H9 (cell line): ENCODE measurements around the gene TIMM10. TPM values are rescaled to one million over a fixed set of nuclear protein-coding genes. Genes with fewer than 3 reads are reported as not detected.

Source experiments
- DNase-seq: peaks from one replicate; pipeline ENCODE4 v3.0.0-alpha.2; 2017
- H2AFZ ChIP-seq: one replicate; pipeline ENCODE4 v1.6.1; 2013; ENCODE audit warnings: mild to moderate bottlenecking, low read length, control low read depth, moderate library complexity
- H2AK5ac ChIP-seq: 2 replicates; pipeline ENCODE4 v1.6.1; 2013; ENCODE audit warnings: low read length, control low read depth, mixed read lengths; ENCODE audit not compliant: insufficient read length
- H2BK120ac ChIP-seq: one replicate; pipeline ENCODE4 v1.6.1; 2013; ENCODE audit warnings: low read depth, mild to moderate bottlenecking, low read length, control low read depth, inconsistent platforms; ENCODE audit not compliant: poor library complexity, severe bottlenecking
- H2BK12ac ChIP-seq: 2 replicates; pipeline ENCODE4 v1.6.1; 2013; ENCODE audit warnings: low read length, control low read depth, mixed read lengths, low read depth; ENCODE audit not compliant: insufficient read length
- H2BK15ac ChIP-seq: 2 replicates; pipeline ENCODE4 v1.6.1; 2013; ENCODE audit warnings: low read depth, low read length, control low read depth
- H2BK20ac ChIP-seq: one replicate; pipeline ENCODE4 v1.6.1; 2013; ENCODE audit warnings: low read depth, mild to moderate bottlenecking, low read length, control low read depth, inconsistent platforms; ENCODE audit not compliant: poor library complexity, severe bottlenecking
- H2BK5ac ChIP-seq: 2 replicates; pipeline ENCODE4 v1.6.1; 2013; ENCODE audit warnings: low read length, control low read depth, mixed read lengths; ENCODE audit not compliant: insufficient read length
- H3K14ac ChIP-seq: 2 replicates; pipeline ENCODE4 v1.6.1; 2013; ENCODE audit warnings: low read length, control low read depth; ENCODE audit not compliant: insufficient read depth
- H3K18ac ChIP-seq: 2 replicates; pipeline ENCODE4 v1.6.1; 2013; ENCODE audit warnings: low read depth, mild to moderate bottlenecking, mixed read lengths, low read length, control low read depth; ENCODE audit not compliant: insufficient read length
- H3K23ac ChIP-seq: 2 replicates; pipeline ENCODE4 v1.6.1; 2013; ENCODE audit warnings: low read length, control low read depth, mixed read lengths, low read depth; ENCODE audit not compliant: insufficient read length
- H3K23me2 ChIP-seq: 2 replicates; pipeline ENCODE4 v1.6.1; 2013; ENCODE audit warnings: low read depth, mild to moderate bottlenecking, mixed read lengths, low read length, control low read depth; ENCODE audit not compliant: insufficient read length, poor library complexity, severe bottlenecking
- H3K27ac ChIP-seq: 2 replicates; pipeline ENCODE4 v1.5.1; 2013; ENCODE audit warnings: low read length, control low read depth, mixed read lengths, low read depth; ENCODE audit not compliant: insufficient read length
- H3K27me3 ChIP-seq: 2 replicates; pipeline ENCODE4 v1.6.1; 2013; ENCODE audit warnings: low read length, control low read depth, inconsistent platforms; ENCODE audit not compliant: insufficient read depth
- H3K4ac ChIP-seq: 2 replicates; pipeline ENCODE4 v1.6.1; 2013; ENCODE audit warnings: low read depth, mild to moderate bottlenecking, control low read depth, inconsistent platforms, low read length, moderate library complexity
- H3K4me1 ChIP-seq: 2 replicates; pipeline ENCODE4 v1.6.1; 2013; ENCODE audit warnings: low read length, control low read depth, inconsistent platforms; ENCODE audit not compliant: insufficient read depth
- H3K4me2 ChIP-seq: 2 replicates; pipeline ENCODE4 v1.6.1; 2013; ENCODE audit warnings: low read length, control low read depth, mixed read lengths; ENCODE audit not compliant: insufficient read length, insufficient read depth
- H3K56ac ChIP-seq: 2 replicates; pipeline ENCODE4 v1.6.1; 2013; ENCODE audit warnings: low read depth, mild to moderate bottlenecking, mixed read lengths, low read length, control low read depth; ENCODE audit not compliant: insufficient read length
- H3K79me1 ChIP-seq: 2 replicates; pipeline ENCODE4 v1.6.1; 2013; ENCODE audit warnings: low read depth, mild to moderate bottlenecking, moderate library complexity, low read length, control low read depth, inconsistent platforms; ENCODE audit not compliant: insufficient read depth, poor library complexity, severe bottlenecking
- H3K79me2 ChIP-seq: 2 replicates; pipeline ENCODE4 v1.6.1; 2013; ENCODE audit warnings: low read length, control low read depth, inconsistent platforms; ENCODE audit not compliant: insufficient read depth
- H3K9ac ChIP-seq: 2 replicates; pipeline ENCODE4 v1.6.1; 2013; ENCODE audit warnings: low read length, control low read depth, mixed read lengths; ENCODE audit not compliant: insufficient read length; ENCODE audit errors: extremely low read depth
- H3K9me3 ChIP-seq: one replicate; pipeline ENCODE4 v1.6.1; 2013; ENCODE audit warnings: low read depth, low read length, inconsistent platforms; ENCODE audit not compliant: control insufficient read depth
- H3T11ph ChIP-seq: one replicate; pipeline ENCODE4 v1.6.1; 2013; ENCODE audit warnings: mild to moderate bottlenecking, low read length, control low read depth, inconsistent platforms
- H4K20me1 ChIP-seq: one replicate; pipeline ENCODE4 v1.6.1; 2013; ENCODE audit not compliant: control insufficient read depth, insufficient read length, insufficient read depth
- H4K5ac ChIP-seq: 2 replicates; pipeline ENCODE4 v1.6.1; 2013; ENCODE audit warnings: low read depth, mild to moderate bottlenecking, mixed read lengths, low read length, control low read depth; ENCODE audit not compliant: insufficient read length
- H4K8ac ChIP-seq: replicated peaks from 2 replicates; pipeline ENCODE4 v1.6.1; 2013; ENCODE audit warnings: low read length, control low read depth, mixed read lengths, low read depth; ENCODE audit not compliant: insufficient read length
- H4K91ac ChIP-seq: 2 replicates; pipeline ENCODE4 v1.6.1; 2013; ENCODE audit warnings: low read depth, mild to moderate bottlenecking, moderate library complexity, mixed read lengths, low read length, control low read depth; ENCODE audit not compliant: insufficient read length
- H3K27ac Mint-ChIP-seq, 3 experiments: 2 replicates in 2 of 3; 3 replicates in 1 of 3; pipeline ENCODE4 v1.8.0; 2020 to 2021; ENCODE audit warnings: mixed read lengths in 3 of 3, mild to moderate bottlenecking in 1 of 3, moderate library complexity in 1 of 3
- H3K27me3 Mint-ChIP-seq: 2 replicates; pipeline ENCODE4 v1.8.0; 2021; ENCODE audit warnings: low read depth, mild to moderate bottlenecking, moderate library complexity, mixed read lengths
- H3K36me3 Mint-ChIP-seq, 3 experiments: 2 replicates in 2 of 3; 3 replicates in 1 of 3; pipeline ENCODE4 v1.8.0; 2020 to 2021; ENCODE audit warnings: low read depth in 3 of 3, mixed read lengths in 3 of 3; ENCODE audit not compliant: insufficient read depth in 1 of 3
- H3K4me1 Mint-ChIP-seq, 2 experiments: 2 replicates each; pipeline ENCODE4 v1.8.0; 2020; ENCODE audit warnings: mixed read lengths in 2 of 2
- H3K4me3 Mint-ChIP-seq, 2 experiments: 2 replicates in 1 of 2; 3 replicates in 1 of 2; pipeline ENCODE4 v1.8.0; 2020 to 2021; ENCODE audit warnings: mild to moderate bottlenecking in 2 of 2, mixed read lengths in 2 of 2, moderate library complexity in 1 of 2
- H3K9me3 Mint-ChIP-seq, 2 experiments: 2 replicates in 1 of 2; 3 replicates in 1 of 2; pipeline ENCODE4 v1.8.0; 2020; ENCODE audit warnings: mild to moderate bottlenecking in 2 of 2, mixed read lengths in 2 of 2, moderate library complexity in 1 of 2
- WGBS: extraction: QIAGEN DNeasy Blood & Tissue Kit; methylation state at CpG from one replicate; pipeline ENCODE4 v1.1.7; 2013; ENCODE audit warnings: missing lambda C conversion rate, low lambda C conversion rate, mixed read lengths; ENCODE audit not compliant: insufficient read length; ENCODE audit errors: extremely low coverage; 5-methylcytosine and 5-hydroxymethylcytosine counted together
- total RNA-seq: library from RNA; stranded (reverse); gene quantifications from 2 replicates; pipeline ENCODE4 v1.2.1, GENCODE V29; 2021
- TF ChIP-seq, protein P1 (sequence below): fragments of 200-600 bp; sonication (generic); conservative IDR thresholded peaks from 3 replicates; pipeline ENCODE4 v1.8.0; 2021; ENCODE audit warnings: antibody characterized with exemption, mild to moderate bottlenecking

The TIMM10 gene
- total RNA-seq, 1 experiment from 2014 or later = 130 TPM

- Histone ChIP-seq H4K20me1 (no peaks in the 10 kb centered on the region), H3K14ac (no peak overlapping the region; the same call in 1 of the 2 replicates), H3K79me2 (no peaks in the 10 kb centered on the region), H3K27ac (no peak overlapping the region), H3K4me1 (no peaks in the 10 kb centered on the region; the same call in 1 of the 2 replicates), H3K27me3 (no peaks in the 10 kb centered on the region; the same call in 1 of the 2 replicates), H3K56ac (no peak overlapping the region), H3T11ph (no peak overlapping the region), H3K4ac (no peak overlapping the region), H2BK15ac (no peak overlapping the region), H3K79me1 (no peaks in the 10 kb centered on the region), H3K23me2 (peaks cover 8% of the 10 kb centered on the region), H4K5ac (no peak overlapping the region), H2BK120ac (no peak overlapping the region), H3K9ac (no peak overlapping the region), H3K23ac (no peak overlapping the region), H4K8ac (no peak overlapping the region), H2BK5ac (no peak overlapping the region), H2AFZ (no peak overlapping the region), H3K18ac (no peak overlapping the region), H2BK20ac (no peak overlapping the region), H3K9me3 (no peaks in the 10 kb centered on the region), H4K91ac (no peak overlapping the region), H2AK5ac (no peak overlapping the region), H3K4me2 (peak overlapping the region; percentile 82), H2BK12ac (no peak overlapping the region)
- WGBS = no CpG with 5 or more reads among the region's 6 CpGs
- TF ChIP-seq, protein P1, sequence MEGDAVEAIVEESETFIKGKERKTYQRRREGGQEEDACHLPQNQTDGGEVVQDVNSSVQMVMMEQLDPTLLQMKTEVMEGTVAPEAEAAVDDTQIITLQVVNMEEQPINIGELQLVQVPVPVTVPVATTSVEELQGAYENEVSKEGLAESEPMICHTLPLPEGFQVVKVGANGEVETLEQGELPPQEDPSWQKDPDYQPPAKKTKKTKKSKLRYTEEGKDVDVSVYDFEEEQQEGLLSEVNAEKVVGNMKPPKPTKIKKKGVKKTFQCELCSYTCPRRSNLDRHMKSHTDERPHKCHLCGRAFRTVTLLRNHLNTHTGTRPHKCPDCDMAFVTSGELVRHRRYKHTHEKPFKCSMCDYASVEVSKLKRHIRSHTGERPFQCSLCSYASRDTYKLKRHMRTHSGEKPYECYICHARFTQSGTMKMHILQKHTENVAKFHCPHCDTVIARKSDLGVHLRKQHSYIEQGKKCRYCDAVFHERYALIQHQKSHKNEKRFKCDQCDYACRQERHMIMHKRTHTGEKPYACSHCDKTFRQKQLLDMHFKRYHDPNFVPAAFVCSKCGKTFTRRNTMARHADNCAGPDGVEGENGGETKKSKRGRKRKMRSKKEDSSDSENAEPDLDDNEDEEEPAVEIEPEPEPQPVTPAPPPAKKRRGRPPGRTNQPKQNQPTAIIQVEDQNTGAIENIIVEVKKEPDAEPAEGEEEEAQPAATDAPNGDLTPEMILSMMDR = peak; percentile 95; the same call in 2 of the 3 replicates
- Mint-ChIP-seq H3K4me3 (peak overlapping the region; percentile 86 to 98), H3K9me3 (no peaks in the 10 kb centered on the region), H3K36me3 (no peaks in the 10 kb centered on the region; a peak in 1 of 7 replicates), H3K27me3 (peaks cover 15% of the 10 kb centered on the region), H3K4me1 (peaks cover 26 to 29% of the 10 kb centered on the region in 2 experiments), H3K27ac (peak overlapping the region; percentile 85 to 93 (median 91))
- DNase-seq = peak; percentile 83
Measured at GRCh38 chr11:57568330-57568766, 37.8 kb upstream of the TIMM10 start.
